Measurements from ENCODE around the gene CCL28.

The CCL28 gene

DNA sequence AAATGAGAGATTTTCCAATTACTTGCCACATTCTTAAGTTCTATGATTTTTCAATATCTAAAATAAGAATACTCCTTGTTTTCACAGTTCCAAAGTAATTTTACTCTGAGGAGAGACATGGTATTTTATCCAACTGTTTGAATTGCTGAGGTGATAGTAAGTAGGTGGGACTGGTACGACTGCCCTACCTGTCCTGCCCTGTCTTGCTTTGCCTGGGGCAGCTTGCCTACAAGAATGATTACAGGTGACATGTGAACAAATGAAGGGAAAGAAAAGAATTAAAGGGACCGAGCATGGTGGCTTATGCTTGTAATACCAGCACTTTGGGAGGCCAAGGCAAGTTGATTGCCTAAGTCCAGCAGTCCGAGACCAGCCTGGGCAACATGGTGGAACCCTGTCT is 57.4 kb downstream of the CCL28 start:
- DNase-seq = no peak

DNA sequence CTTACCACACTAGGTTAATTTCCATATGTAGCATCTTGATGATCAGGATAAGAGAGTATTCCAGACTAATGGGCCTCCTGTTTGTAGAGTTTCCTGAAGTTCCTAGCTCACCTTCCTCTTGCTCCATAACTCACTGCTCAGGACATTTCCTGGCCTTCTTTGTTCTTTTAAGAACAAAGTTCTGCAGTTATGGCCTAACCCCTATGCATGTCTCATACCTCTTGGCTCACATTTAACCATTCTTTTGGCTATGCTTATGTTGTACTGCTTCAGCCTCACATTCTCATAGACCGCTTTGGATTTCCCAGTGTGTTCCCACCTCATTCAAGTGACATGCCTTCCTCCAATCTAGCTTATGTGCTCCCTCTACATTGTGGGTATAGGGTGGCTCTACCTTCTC is 58.5 kb downstream of the CCL28 start:
- no peak for DNase-seq

DNA sequence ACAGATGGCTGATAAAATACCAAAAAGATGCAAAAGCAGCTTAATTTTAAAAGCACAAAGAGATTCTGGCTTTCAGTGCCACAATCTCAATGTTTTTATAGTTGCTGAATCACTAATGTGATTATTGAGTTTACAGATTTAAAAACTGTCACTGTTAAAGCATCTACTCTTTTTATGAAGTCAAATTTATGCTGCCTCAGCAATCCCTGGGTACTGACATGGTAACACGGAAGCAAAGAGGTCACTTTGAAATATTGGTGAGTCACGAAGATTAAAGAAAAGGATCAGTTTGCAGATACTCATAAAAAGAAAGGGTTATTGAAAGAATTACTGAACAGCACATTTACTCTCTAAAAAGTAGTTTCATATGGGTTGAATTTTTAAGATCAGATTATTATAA is 59.3 kb downstream of the CCL28 start:
- DNase-seq = no peak

DNA sequence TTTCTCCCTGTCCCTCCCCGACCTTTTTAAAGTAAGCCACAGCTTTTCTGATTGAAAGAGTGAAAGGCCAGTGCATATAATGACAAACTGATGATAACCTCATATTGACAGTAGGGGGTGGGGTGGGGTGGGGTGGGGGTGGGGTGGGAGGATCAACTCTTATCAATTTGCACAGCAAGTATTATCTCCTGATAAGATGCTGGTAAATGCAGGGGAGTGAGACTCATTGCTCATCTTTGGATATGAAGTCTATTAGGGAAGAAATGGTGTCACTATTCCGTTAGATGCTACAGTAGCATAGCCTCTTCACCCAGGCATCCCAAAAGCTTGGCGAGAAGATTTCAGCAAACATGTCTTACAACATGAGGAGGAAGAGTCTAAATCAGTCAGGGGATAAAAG is 60.1 kb downstream of the CCL28 start:
- no peak for DNase-seq

DNA sequence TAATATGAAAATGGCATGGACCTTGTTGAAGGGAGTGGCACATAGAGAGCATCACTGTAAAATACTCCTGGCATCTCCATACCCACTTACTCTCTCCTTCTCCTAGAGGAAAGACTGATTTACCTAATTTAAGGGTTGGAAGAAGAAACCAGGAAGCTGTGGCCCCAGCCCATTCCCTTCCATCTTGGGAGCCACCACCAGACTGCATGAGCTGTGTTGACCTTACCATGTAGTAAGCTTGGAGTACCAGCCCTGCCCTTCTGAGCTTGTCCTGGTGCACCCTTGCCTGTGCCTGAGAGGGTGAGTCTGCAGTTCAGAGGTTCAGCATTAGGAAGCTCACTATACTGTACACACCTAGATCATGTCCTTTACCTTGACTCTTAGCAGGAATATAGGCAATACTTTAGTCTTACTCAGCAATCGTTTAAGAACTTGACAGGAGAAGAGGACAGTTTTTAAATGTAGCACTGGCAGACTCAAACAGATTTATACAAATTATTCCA is 63.3 kb downstream of the CCL28 start:
- DNase-seq = no peak

DNA sequence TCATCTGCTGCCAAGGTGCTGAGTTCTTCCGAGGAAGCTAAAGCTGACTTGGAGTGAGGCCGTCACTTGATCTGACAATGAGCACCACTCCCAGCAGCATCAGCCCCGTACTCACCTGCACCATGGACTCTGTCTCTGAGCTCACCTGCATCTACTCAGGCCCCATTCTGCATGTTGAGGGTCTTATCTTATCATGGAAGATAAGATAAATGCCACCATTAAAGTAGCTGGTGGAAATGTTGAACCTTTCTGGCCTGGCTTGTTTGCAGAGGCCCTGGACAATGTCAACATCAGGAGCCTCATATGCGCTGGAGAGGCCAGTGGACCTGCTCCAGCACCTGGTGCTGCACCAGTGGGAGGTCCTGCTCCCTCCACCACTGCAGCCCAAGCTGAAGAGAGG is 64.0 kb downstream of the CCL28 start:
- DNase-seq = no peak

DNA sequence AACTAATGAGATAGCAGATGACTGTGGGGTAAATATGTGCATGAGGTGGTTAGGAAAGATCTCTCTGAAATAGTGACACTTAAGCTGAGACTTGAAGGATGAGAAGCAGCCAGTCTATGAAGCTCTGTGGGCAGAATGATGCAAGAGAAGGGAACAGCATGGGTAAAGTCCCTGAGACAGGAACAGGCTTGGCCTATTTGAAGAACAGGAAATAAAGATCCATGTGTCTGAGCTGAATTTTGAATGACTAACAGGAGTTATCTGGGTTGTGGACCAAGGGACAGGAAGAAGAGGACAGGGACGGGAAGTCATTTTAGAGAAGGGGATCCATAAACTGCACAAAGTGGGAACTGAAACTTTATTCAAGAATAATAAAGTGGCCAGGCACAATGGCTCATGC is 73.3 kb downstream of the CCL28 start:
- DNase-seq = no peak

DNA sequence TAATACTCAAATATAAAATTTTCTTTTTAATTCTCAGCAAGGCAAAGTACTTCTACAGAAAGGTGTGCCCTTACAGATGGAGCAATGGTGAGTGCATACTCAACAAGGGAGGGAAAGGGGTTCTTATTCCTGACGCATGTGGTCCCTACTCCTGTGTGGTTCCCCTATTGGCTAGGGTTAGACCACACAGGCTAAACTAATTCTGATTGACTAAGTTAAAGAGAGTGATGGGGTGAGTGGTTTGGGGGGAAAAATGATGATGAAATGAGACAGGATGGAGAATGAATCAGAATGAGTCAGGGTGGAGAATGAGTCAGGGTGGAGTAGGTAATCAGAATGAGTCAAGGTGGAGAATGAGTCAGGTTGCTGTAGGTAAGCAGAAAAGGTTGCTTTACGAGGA is 76.0 kb downstream of the CCL28 start:
- DNase-seq = no peak

DNA sequence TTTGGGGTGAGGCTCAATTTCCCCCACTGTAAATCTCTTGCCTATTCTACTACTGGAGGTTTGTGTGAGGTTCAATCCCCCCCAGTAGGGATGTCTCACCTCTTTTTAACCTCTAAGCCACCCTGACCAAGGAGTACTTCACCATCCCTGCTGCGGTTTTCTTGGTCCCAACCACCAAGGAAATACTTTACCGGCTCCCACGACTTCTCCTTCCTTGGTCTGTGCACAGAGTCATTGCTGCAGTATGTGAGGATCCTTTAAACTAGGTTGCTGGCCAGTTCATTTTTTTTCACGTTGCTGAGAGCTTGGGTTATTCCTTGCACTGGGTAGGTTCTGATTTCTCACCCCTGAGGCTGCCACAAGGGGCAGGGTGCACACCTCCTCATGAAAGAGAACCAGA is 76.5 kb downstream of the CCL28 start:
- DNase-seq = no peak

DNA sequence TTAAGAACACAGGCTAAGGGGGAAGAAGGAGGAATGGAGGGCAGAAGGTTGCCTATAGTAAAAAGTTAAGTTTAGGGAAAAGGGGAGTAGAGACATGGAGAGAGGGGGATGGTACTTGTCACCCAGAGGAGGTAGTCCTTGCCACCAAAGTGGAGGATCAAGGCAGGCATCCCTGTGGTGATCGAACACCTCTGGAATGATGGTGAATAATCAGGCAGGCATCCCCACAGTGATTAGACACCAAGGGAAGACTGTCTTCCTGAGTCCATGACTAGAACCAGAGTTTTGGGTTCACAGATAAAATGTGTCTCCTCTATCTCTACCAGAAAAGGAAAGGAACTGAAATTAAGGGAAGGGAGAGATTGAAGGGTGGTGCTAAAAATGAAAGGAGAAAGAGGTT is 79.8 kb downstream of the CCL28 start:
- no peak for DNase-seq

Measured in activated CD4-positive, CD25-positive, alpha-beta regulatory T cell (primary cell).